Ascending aorta (tissue), 2 donors: Measurements from ENCODE around the gene IMMT. TPM values are rescaled to one million over a fixed set of nuclear protein-coding genes. Genes with fewer than 3 reads are reported as not detected.
"Not testable (repeated sequence)": the region's sequence is repeated elsewhere in the genome, so short reads cannot be mapped to it uniquely, and the experiment has no call there.

Source experiments
- DNase-seq, 2 donors: peaks; one replicate each; pipeline ENCODE4 v3.0.0-alpha.2; 2019; ENCODE audit warnings: low spot score in 2 of 2
- H3K27ac ChIP-seq, 2 donors: fragments of 200-600 bp; sonication (generic); one replicate each; pipeline ENCODE4 v1.5.1; 2016 to 2017; ENCODE audit warnings: mild to moderate bottlenecking in 1 of 2
- H3K27me3 ChIP-seq: fragments of 200-600 bp; sonication (generic); one replicate; pipeline ENCODE4 v1.5.1; 2017
- H3K36me3 ChIP-seq, 2 donors: fragments of 200-600 bp; sonication (generic); one replicate each; pipeline ENCODE4 v1.5.1; 2016
- H3K4me1 ChIP-seq, 2 donors: fragments of 200-600 bp; sonication (generic); one replicate each; pipeline ENCODE4 v1.5.1; 2016 to 2017; ENCODE audit warnings: mild to moderate bottlenecking in 1 of 2
- H3K4me3 ChIP-seq, 2 donors: fragments of 200-600 bp; sonication (generic); one replicate each; pipeline ENCODE4 v1.5.1; 2016 to 2017; ENCODE audit warnings: mild to moderate bottlenecking in 1 of 2
- H3K9me3 ChIP-seq, 2 donors: fragments of 200-600 bp; sonication (generic); one replicate each; pipeline ENCODE4 v1.5.1; 2016
- CTCF ChIP-seq, 3 experiments: fragments of 200-600 bp in 2 of 3; fragments of 450-650 bp in 1 of 3; sonication (generic) in 2 of 3; IDR thresholded peaks; one replicate each; pipeline ENCODE4 v1.5.1; 2016 to 2019; ENCODE audit warnings: antibody characterized with exemption in 3 of 3, mild to moderate bottlenecking in 1 of 3, moderate library complexity in 1 of 3
- intact Hi-C: fragments of 100-400 bp; cut with DNase I; formaldehyde crosslinking; loops from one replicate; pipeline ENCODE4 v1.15.1; 2023
- total RNA-seq: library from RNA; depleted of rRNA; stranded (reverse); fragments of >200 nt; gene quantifications from one replicate; pipeline ENCODE4 v1.1.0, GENCODE V29; 2016

IMMT gene
- total RNA-seq, 1 donor from 2014 or later: 97.1 TPM

GRCh38 chr2:86202702-86203101 lies 7.4 kb upstream of the IMMT start:
- no peak for DNase-seq
- intact Hi-C loops: no loop called here
- H3K9me3 ChIP-seq: no peaks in the 10 kb centered on the region
- H3K27me3 ChIP-seq: no peaks in the 10 kb centered on the region
- H3K36me3 ChIP-seq: peaks cover 16 to 18% of the 10 kb centered on the region in 2 donors
- H3K27ac ChIP-seq: no peak overlapping the region
- H3K4me3 ChIP-seq: no peak overlapping the region
- peaks cover 0 to 10% of the 10 kb centered on the region in 2 donors for H3K4me1 ChIP-seq
- no peak for TF ChIP-seq CTCF (IDR thresholded peaks at IDR 0.05)

- no peak overlapping the region for H3K4me3 ChIP-seq
- no peaks in the 10 kb centered on the region for H3K9me3 ChIP-seq
- H3K27me3 ChIP-seq: no peaks in the 10 kb centered on the region
- no peak overlapping the region for H3K27ac ChIP-seq
- H3K36me3 ChIP-seq: peaks cover 12 to 14% of the 10 kb centered on the region in 2 donors
- DNase-seq: no peak
- intact Hi-C loops: no loop called here
- H3K4me1 ChIP-seq: peaks cover 0 to 10% of the 10 kb centered on the region in 2 donors
- TF ChIP-seq CTCF (IDR thresholded peaks at IDR 0.05): no peak
These were observed 7.1 kb upstream of the IMMT start for GRCh38 chr2:86202336-86202692.

GRCh38 chr2:86201671-86202335 lies 6.5 kb upstream of the IMMT start:
- no peak overlapping the region for H3K4me3 ChIP-seq
- intact Hi-C loops: no loop called here
- TF ChIP-seq CTCF (IDR thresholded peaks at IDR 0.05): no peak
- no peak for DNase-seq
- H3K9me3 ChIP-seq: no peaks in the 10 kb centered on the region
- H3K4me1 ChIP-seq: peaks cover 0 to 10% of the 10 kb centered on the region in 2 donors
- no peak overlapping the region for H3K27ac ChIP-seq
- H3K27me3 ChIP-seq: no peaks in the 10 kb centered on the region
- H3K36me3 ChIP-seq: peaks cover 7 to 9% of the 10 kb centered on the region in 2 donors

GRCh38 chr2:86200564-86200963 lies 5.3 kb upstream of the IMMT start:
- intact Hi-C loops, H3K27ac ChIP-seq, H3K9me3 ChIP-seq, H3K36me3 ChIP-seq, DNase-seq, H3K27me3 ChIP-seq: not testable (repeated sequence)
- Histone ChIP-seq H3K4me1 (peaks cover 0 to 15% of the 10 kb centered on the region in 2 donors), H3K4me3 (peak overlapping the region in 1 of 2 donors; percentile 82)

GRCh38 chr2:86199834-86200177 lies 4.5 kb upstream of the IMMT start:
- Histone ChIP-seq H3K27me3 (no peaks in the 10 kb centered on the region), H3K36me3 (no peaks in the 10 kb centered on the region), H3K27ac (peak overlapping the region; percentile 73 to 79), H3K9me3 (no peaks in the 10 kb centered on the region), H3K4me3 (peak overlapping the region; percentile 66 to 82), H3K4me1 (peaks cover 0 to 15% of the 10 kb centered on the region in 2 donors)
- no peak for DNase-seq
- intact Hi-C loops: no loop called here
- TF ChIP-seq CTCF (IDR thresholded peaks at IDR 0.05): no peak

- Histone ChIP-seq H3K9me3 (no peaks in the 10 kb centered on the region), H3K27ac (peak overlapping the region; percentile 99), H3K27me3 (no peaks in the 10 kb centered on the region), H3K36me3 (no peaks in the 10 kb centered on the region), H3K4me1 (peaks cover 6 to 41% of the 10 kb centered on the region in 2 donors), H3K4me3 (peak overlapping the region; percentile 89 to 91)
- no peak for TF ChIP-seq CTCF (IDR thresholded peaks at IDR 0.05)
- intact Hi-C loops: loop anchor here (2.0 kb wide), 3 partner anchors 29 to 245 kb away; partner anchors contain the start of genes KDM3A and POLR1A
- no peak for DNase-seq
These were observed 636 bp upstream of the IMMT start for GRCh38 chr2:86195808-86196387.
